RWPE2 (cell line): Measurements from ENCODE around the gene REM2.

Experiments used
- ATAC-seq: fragments of 200-7000 bp; cut with Tn5 transposase; 3 replicates; pipeline ENCODE4 v1.9.1; 2021; ENCODE audit warnings: low read depth
- DNase-seq: peaks from one replicate; pipeline ENCODE4 v3.0.0-alpha.2; 2020; ENCODE audit warnings: low spot score
- H3K27ac ChIP-seq: fragments of 450-650 bp; 2 replicates; pipeline ENCODE4 v1.5.1; 2017; ENCODE audit warnings: mild to moderate bottlenecking; ENCODE audit not compliant: poor library complexity, severe bottlenecking
- H3K27me3 ChIP-seq: fragments of 250-450 bp; sonication (Bioruptor Pico); 2 replicates; pipeline ENCODE4 v1.5.1; 2021; ENCODE audit warnings: mild to moderate bottlenecking, moderate library complexity; ENCODE audit not compliant: insufficient read depth, poor library complexity, severe bottlenecking
- H3K36me3 ChIP-seq: fragments of 250-450 bp; sonication (Bioruptor Pico); 2 replicates; pipeline ENCODE4 v1.5.1; 2020; ENCODE audit warnings: low read depth, mild to moderate bottlenecking, moderate library complexity
- H3K4me1 ChIP-seq: fragments of 250-450 bp; sonication (Bioruptor Pico); 2 replicates; pipeline ENCODE4 v1.5.1; 2021; ENCODE audit warnings: mild to moderate bottlenecking, moderate library complexity; ENCODE audit not compliant: insufficient read depth, poor library complexity, severe bottlenecking
- H3K4me3 ChIP-seq: fragments of 250-450 bp; sonication (Bioruptor Pico); 2 replicates; pipeline ENCODE4 v1.5.1; 2021; ENCODE audit warnings: mild to moderate bottlenecking, moderate library complexity; ENCODE audit not compliant: severe bottlenecking
- H3K9me3 ChIP-seq: fragments of 250-450 bp; sonication (Bioruptor Pico); 2 replicates; pipeline ENCODE4 v1.5.1; 2021; ENCODE audit warnings: mild to moderate bottlenecking, moderate library complexity; ENCODE audit not compliant: severe bottlenecking
- TF ChIP-seq, protein P1 (sequence below): fragments of 450-650 bp; IDR thresholded peaks from one replicate; pipeline ENCODE4 v1.5.1; 2017; ENCODE audit warnings: mild to moderate bottlenecking, moderate library complexity; ENCODE audit not compliant: poor library complexity, severe bottlenecking

REM2 gene

GRCh38 chr14:22884076-22884737, 1.2 kb downstream of the REM2 start:
- Histone ChIP-seq H3K27me3 (no peaks in the 10 kb centered on the region), H3K4me1 (peaks cover 7% of the 10 kb centered on the region), H3K27ac (no peak overlapping the region), H3K9me3 (no peaks in the 10 kb centered on the region), H3K36me3 (no peaks in the 10 kb centered on the region), H3K4me3 (no peak overlapping the region)
- ATAC-seq (no peak), DNase-seq (no peak)
- TF ChIP-seq, protein P1, sequence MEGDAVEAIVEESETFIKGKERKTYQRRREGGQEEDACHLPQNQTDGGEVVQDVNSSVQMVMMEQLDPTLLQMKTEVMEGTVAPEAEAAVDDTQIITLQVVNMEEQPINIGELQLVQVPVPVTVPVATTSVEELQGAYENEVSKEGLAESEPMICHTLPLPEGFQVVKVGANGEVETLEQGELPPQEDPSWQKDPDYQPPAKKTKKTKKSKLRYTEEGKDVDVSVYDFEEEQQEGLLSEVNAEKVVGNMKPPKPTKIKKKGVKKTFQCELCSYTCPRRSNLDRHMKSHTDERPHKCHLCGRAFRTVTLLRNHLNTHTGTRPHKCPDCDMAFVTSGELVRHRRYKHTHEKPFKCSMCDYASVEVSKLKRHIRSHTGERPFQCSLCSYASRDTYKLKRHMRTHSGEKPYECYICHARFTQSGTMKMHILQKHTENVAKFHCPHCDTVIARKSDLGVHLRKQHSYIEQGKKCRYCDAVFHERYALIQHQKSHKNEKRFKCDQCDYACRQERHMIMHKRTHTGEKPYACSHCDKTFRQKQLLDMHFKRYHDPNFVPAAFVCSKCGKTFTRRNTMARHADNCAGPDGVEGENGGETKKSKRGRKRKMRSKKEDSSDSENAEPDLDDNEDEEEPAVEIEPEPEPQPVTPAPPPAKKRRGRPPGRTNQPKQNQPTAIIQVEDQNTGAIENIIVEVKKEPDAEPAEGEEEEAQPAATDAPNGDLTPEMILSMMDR: no peak

GRCh38 chr14:22884738-22885523, 1.9 kb downstream of the REM2 start:
- ATAC-seq (no peak), DNase-seq (no peak)

DNA sequence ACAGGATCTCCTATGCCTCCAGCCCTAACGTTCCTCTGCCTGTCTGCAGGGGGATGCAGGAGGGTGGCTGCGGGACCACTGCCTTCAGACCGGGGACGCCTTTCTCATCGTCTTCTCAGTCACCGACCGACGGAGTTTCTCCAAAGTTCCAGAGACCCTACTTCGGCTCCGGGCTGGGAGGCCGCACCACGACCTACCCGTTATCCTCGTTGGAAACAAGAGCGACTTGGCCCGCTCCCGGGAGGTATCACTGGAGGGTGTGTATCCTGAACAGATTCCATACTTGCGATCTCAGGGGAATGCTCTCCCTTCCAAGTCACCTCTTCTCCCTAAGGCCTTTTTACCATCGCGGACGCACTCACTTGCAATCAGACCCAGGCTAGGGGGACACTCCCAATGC, 3.0 kb downstream of the REM2 start:
- Histone ChIP-seq H3K27me3 (no peaks in the 10 kb centered on the region), H3K9me3 (no peaks in the 10 kb centered on the region), H3K27ac (peak overlapping the region; percentile 76), H3K4me1 (peaks cover 10% of the 10 kb centered on the region), H3K36me3 (no peaks in the 10 kb centered on the region), H3K4me3 (peak overlapping the region; percentile 50)
- TF ChIP-seq, protein P1: no peak
- ATAC-seq (no peak), DNase-seq (no peak)

More at GRCh38 chr14:22884738-22885523, 1.9 kb downstream of the REM2 start:
- Histone ChIP-seq H3K36me3 (no peaks in the 10 kb centered on the region), H3K4me3 (no peak overlapping the region), H3K9me3 (no peaks in the 10 kb centered on the region), H3K27ac (no peak overlapping the region), H3K4me1 (peaks cover 7% of the 10 kb centered on the region), H3K27me3 (no peaks in the 10 kb centered on the region)
- TF ChIP-seq, protein P1: no peak

DNA sequence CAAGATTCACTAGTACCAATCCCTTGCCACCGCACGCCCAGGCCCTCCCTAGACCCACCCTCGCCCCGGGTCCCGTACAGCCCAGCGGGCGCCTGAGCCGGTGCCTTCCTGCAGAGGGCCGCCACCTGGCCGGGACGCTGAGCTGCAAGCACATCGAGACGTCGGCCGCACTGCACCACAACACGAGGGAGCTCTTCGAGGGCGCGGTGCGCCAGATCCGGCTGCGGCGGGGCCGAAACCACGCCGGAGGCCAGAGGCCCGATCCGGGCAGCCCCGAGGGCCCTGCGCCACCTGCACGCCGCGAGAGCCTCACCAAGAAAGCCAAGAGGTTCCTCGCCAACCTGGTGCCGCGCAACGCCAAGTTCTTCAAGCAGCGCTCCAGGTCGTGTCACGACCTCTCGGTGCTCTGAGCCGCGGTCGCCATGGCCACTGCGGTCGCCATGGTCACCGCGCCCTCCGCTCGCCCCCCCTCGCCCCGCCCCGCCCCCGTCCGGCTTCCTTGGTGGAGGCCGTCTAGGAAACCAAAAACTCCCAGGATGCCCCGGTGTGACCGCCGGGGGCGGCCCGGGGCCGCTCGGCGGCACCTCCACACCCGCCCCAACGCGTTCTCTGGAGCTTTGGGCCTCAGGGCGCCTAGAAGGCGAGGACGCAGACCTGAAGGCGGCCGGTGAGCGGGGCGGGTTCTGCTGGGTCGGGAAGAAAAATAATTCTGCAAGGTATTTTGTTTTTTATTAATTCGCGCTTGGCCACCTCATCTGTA, 3.7 kb downstream of the REM2 start:
- Histone ChIP-seq H3K4me1 (peaks cover 10% of the 10 kb centered on the region), H3K36me3 (no peaks in the 10 kb centered on the region), H3K27me3 (no peaks in the 10 kb centered on the region), H3K27ac (peak overlapping the region; percentile 76), H3K9me3 (no peaks in the 10 kb centered on the region), H3K4me3 (peak overlapping the region; percentile 50)
- ATAC-seq: peak; percentile 53
- no peak for DNase-seq
- TF ChIP-seq, protein P1: peak; percentile 20
